Bronchial epithelial cell (primary cell): ENCODE results near the gene LIG3. TPM values are rescaled to one million over a fixed set of nuclear protein-coding genes. Genes with fewer than 3 reads are reported as not detected.
"Not testable (repeated sequence)": the region's sequence is repeated elsewhere in the genome, so short reads cannot be mapped to it uniquely, and the experiment has no call there.

Experiments used
- DNase-seq: peaks from one replicate; pipeline ENCODE4 v3.0.0-alpha.2; 2010; ENCODE audit warnings: low read depth
- FAIRE-seq: peaks from 2 replicates; lab custom pipeline; 2011; peaks lifted over from hg19 to GRCh38; lab: Jason Lieb, UNC
- H3K27me3 ChIP-seq: 2 replicates; pipeline ENCODE4 v1.5.1; 2011; ENCODE audit warnings: low read length; ENCODE audit not compliant: control insufficient read depth, insufficient read depth
- H3K36me3 ChIP-seq: 2 replicates; pipeline ENCODE4 v1.5.1; 2011; ENCODE audit warnings: low read length; ENCODE audit not compliant: control insufficient read depth, insufficient read depth
- H3K4me3 ChIP-seq: 2 replicates; pipeline ENCODE4 v1.5.1; 2011; ENCODE audit warnings: mild to moderate bottlenecking, low read depth, low read length, control low read depth
- CTCF ChIP-seq: IDR thresholded peaks from 2 replicates; pipeline ENCODE4 v1.5.1; 2011; ENCODE audit warnings: mild to moderate bottlenecking, moderate library complexity, low read length, control low read depth, inconsistent platforms; ENCODE audit not compliant: insufficient read depth, severe bottlenecking
- total RNA-seq: library from RNA; depleted of rRNA; stranded (reverse); fragments of >200 nt; gene quantifications from 2 replicates; pipeline ENCODE4 v1.2.1, GENCODE V29; 2014

The LIG3 gene
- total RNA-seq, 1 donor from 2014 or later: 39.5 TPM

- peaks cover 21% of the 10 kb centered on the region for H3K36me3 ChIP-seq
- no peak for TF ChIP-seq CTCF
- H3K4me3 ChIP-seq: no peak overlapping the region
- H3K27me3 ChIP-seq: no peaks in the 10 kb centered on the region
- no peak for DNase-seq
- no peak for FAIRE-seq
Measured at GRCh38 chr17:34996422-34997285, 16.3 kb downstream of the LIG3 start.

GRCh38 chr17:34997355-34997862 lies 17.1 kb downstream of the LIG3 start:
- Histone ChIP-seq H3K27me3 (no peaks in the 10 kb centered on the region), H3K36me3 (peaks cover 23% of the 10 kb centered on the region), H3K4me3 (no peak overlapping the region)
- no peak for TF ChIP-seq CTCF
- DNase-seq (no peak), FAIRE-seq (no peak)

GRCh38 chr17:34998205-34998604 lies 17.9 kb downstream of the LIG3 start:
- DNase-seq (peak; percentile 47), FAIRE-seq (no peak)
- no peaks in the 10 kb centered on the region for H3K27me3 ChIP-seq
- no peak overlapping the region for H3K4me3 ChIP-seq
- peaks cover 22% of the 10 kb centered on the region for H3K36me3 ChIP-seq
- peak; percentile 95 for TF ChIP-seq CTCF

- Histone ChIP-seq H3K36me3 (peaks cover 21% of the 10 kb centered on the region), H3K27me3 (no peaks in the 10 kb centered on the region), H3K4me3 (no peak overlapping the region)
- no peak for DNase-seq
- no peak for TF ChIP-seq CTCF
- FAIRE-seq: no peak
Measured at GRCh38 chr17:34999456-34999855, 19.1 kb downstream of the LIG3 start.

- peaks cover 19% of the 10 kb centered on the region for H3K36me3 ChIP-seq
- not testable (repeated sequence) for FAIRE-seq, H3K4me3 ChIP-seq, H3K27me3 ChIP-seq, DNase-seq
Measured at GRCh38 chr17:35000965-35001364, 20.7 kb downstream of the LIG3 start.

- TF ChIP-seq CTCF: no peak
- Histone ChIP-seq H3K36me3 (peaks cover 18% of the 10 kb centered on the region), H3K27me3 (no peaks in the 10 kb centered on the region), H3K4me3 (no peak overlapping the region)
- DNase-seq: no peak
- peak; percentile 7 for FAIRE-seq
Measured at GRCh38 chr17:35001549-35001948, 21.2 kb downstream of the LIG3 start.
